CD4-positive, CD25-positive, alpha-beta regulatory T cell (primary cell): Measurements from ENCODE around the gene RHEBL1. TPM values are rescaled to one million over a fixed set of nuclear protein-coding genes. Genes with fewer than 3 reads are reported as not detected.
A peak's percentile ranks its signal among the peaks of the same experiment; 100 is the strongest.

ENCODE experiments used
- ATAC-seq, 2 donors: fragments of 150-1000 bp; cut with Tn5 transposase; one replicate each; pipeline ENCODE4 v1.10.0; 2021; ENCODE audit warnings: low read depth in 2 of 2, moderate number of reproducible peaks in 2 of 2, moderate library complexity in 1 of 2
- DNase-seq, 3 donors: peaks; one replicate each; pipeline versions ENCODE4 v3.0.0 to v3.0.0-alpha.2; 2012 to 2022; ENCODE audit warnings: mixed read lengths in 1 of 3
- H3K27ac ChIP-seq: one replicate; pipeline ENCODE4 v1.7.0; 2013; ENCODE audit warnings: mild to moderate bottlenecking, low read length; ENCODE audit not compliant: insufficient read depth, poor library complexity, severe bottlenecking
- H3K27me3 ChIP-seq: one replicate; pipeline ENCODE4 v1.7.0; 2013; ENCODE audit warnings: low read length; ENCODE audit not compliant: control insufficient read depth, insufficient read depth
- H3K36me3 ChIP-seq: one replicate; pipeline ENCODE4 v1.7.0; 2013; ENCODE audit warnings: mild to moderate bottlenecking, low read length, moderate library complexity; ENCODE audit not compliant: control insufficient read depth, insufficient read depth
- H3K4me1 ChIP-seq: 2 replicates; pipeline ENCODE4 v1.7.0; 2013; ENCODE audit warnings: mild to moderate bottlenecking, low read length; ENCODE audit not compliant: insufficient read depth, control insufficient read depth, poor library complexity, severe bottlenecking
- H3K4me3 ChIP-seq: one replicate; pipeline ENCODE4 v1.7.0; 2013; ENCODE audit warnings: low read depth, mild to moderate bottlenecking, low read length, moderate library complexity
- H3K9me3 ChIP-seq, 2 experiments: 1 replicate in 1 of 2; 2 replicates in 1 of 2; pipeline ENCODE4 v1.7.0; 2013; ENCODE audit warnings: low read length in 2 of 2, mild to moderate bottlenecking in 1 of 2, moderate library complexity in 1 of 2; ENCODE audit not compliant: control insufficient read depth in 2 of 2
- H3K27ac Mint-ChIP-seq, 3 donors: one replicate each; pipeline ENCODE4 v1.8.0; 2020 to 2022; ENCODE audit warnings: mild to moderate bottlenecking in 3 of 3, mixed read lengths in 3 of 3, moderate library complexity in 2 of 3
- H3K27me3 Mint-ChIP-seq: one replicate; pipeline ENCODE4 v1.8.0; 2022; ENCODE audit warnings: mild to moderate bottlenecking, mixed read lengths
- H3K36me3 Mint-ChIP-seq: one replicate; pipeline ENCODE4 v1.8.0; 2020; ENCODE audit warnings: mixed read lengths
- H3K4me1 Mint-ChIP-seq, 4 donors: one replicate each; pipeline ENCODE4 v1.8.0; 2020 to 2022; ENCODE audit warnings: mixed read lengths in 4 of 4, mild to moderate bottlenecking in 1 of 4
- H3K4me3 Mint-ChIP-seq, 4 donors: one replicate each; pipeline ENCODE4 v1.8.0; 2020 to 2022; ENCODE audit warnings: mild to moderate bottlenecking in 4 of 4, mixed read lengths in 4 of 4, moderate library complexity in 3 of 4
- H3K9me3 Mint-ChIP-seq, 7 donors: one replicate each; pipeline ENCODE4 v1.8.0; 2020 to 2022; ENCODE audit warnings: mixed read lengths in 7 of 7, mild to moderate bottlenecking in 3 of 7, moderate library complexity in 2 of 7
- polyA plus RNA-seq, 4 donors: library from polyadenylated mRNA; unstranded; fragments of 300-500 nt; fragmentation: Illumina TruSeq; gene quantifications; one replicate each; pipeline ENCODE4 v1.2.3, GENCODE V29; 2021
- total RNA-seq: library from RNA; stranded (reverse); gene quantifications from one replicate; pipeline ENCODE4 v1.2.3, GENCODE V29; 2022

The RHEBL1 gene
- total and polyA plus RNA-seq, 5 donors from 2014 or later = 6.0 to 19.5 (median 14.9) TPM

GRCh38 chr12:49018261-49019119, 51.3 kb downstream of the RHEBL1 start, which contains the start of gene PRKAG1:
Gene PRKAG1 (minus strand): TSS chr12:49018776. CDS start chr12:49018740, 36 bp downstream.
- peaks cover 7% of the 10 kb centered on the region for H3K27me3 Mint-ChIP-seq
- peaks cover 31% of the 10 kb centered on the region for H3K36me3 Mint-ChIP-seq
- DNase-seq (peak; percentile 95 to 99 (median 96)), ATAC-seq (peak; percentile 92)
- Histone ChIP-seq H3K4me3 (peak within 1 kb of the TSS; percentile 94), H3K27me3 (no peaks in the 10 kb centered on the region), H3K36me3 (peaks cover 23% of the 10 kb centered on the region), H3K27ac (peak within 1 kb of the TSS; percentile 87), H3K4me1 (peaks cover 21% of the 10 kb centered on the region), H3K9me3 (no peaks in the 10 kb centered on the region)
- peak within 1 kb of the TSS; percentile 96 to 99 (median 98) for H3K27ac Mint-ChIP-seq
- peaks cover 0 to 3% (median 0%) of the 10 kb centered on the region in 7 donors for H3K9me3 Mint-ChIP-seq
- peaks cover 25 to 54% (median 42%) of the 10 kb centered on the region in 4 donors for H3K4me1 Mint-ChIP-seq
- peak within 1 kb of the TSS; percentile 87 to 94 (median 93) for H3K4me3 Mint-ChIP-seq

GRCh38 chr12:49017891-49018260, 51.9 kb downstream of the RHEBL1 start:
- no peak for DNase-seq
- peaks cover 25 to 54% (median 42%) of the 10 kb centered on the region in 4 donors for H3K4me1 Mint-ChIP-seq
- H3K27ac ChIP-seq = peak overlapping the region; percentile 87
- H3K27ac Mint-ChIP-seq = peak overlapping the region; percentile 96 to 99 (median 98)
- H3K9me3 ChIP-seq = no peaks in the 10 kb centered on the region
- H3K36me3 ChIP-seq = peaks cover 23% of the 10 kb centered on the region
- no peak for ATAC-seq
- peaks cover 7% of the 10 kb centered on the region for H3K27me3 Mint-ChIP-seq
- H3K4me3 ChIP-seq = peak overlapping the region; percentile 94
- H3K9me3 Mint-ChIP-seq = peaks cover 0 to 3% (median 0%) of the 10 kb centered on the region in 7 donors
- H3K36me3 Mint-ChIP-seq = peaks cover 25% of the 10 kb centered on the region
- peak overlapping the region; percentile 84 to 94 (median 93) for H3K4me3 Mint-ChIP-seq
- H3K4me1 ChIP-seq = peaks cover 21% of the 10 kb centered on the region
- H3K27me3 ChIP-seq = no peaks in the 10 kb centered on the region

GRCh38 chr12:49015196-49015595, 54.6 kb downstream of the RHEBL1 start:
- H3K4me1 Mint-ChIP-seq = peaks cover 25 to 51% (median 42%) of the 10 kb centered on the region in 4 donors
- H3K27me3 ChIP-seq = no peaks in the 10 kb centered on the region
- H3K27ac ChIP-seq = no peak overlapping the region
- H3K9me3 Mint-ChIP-seq = peaks cover 0 to 3% (median 0%) of the 10 kb centered on the region in 7 donors
- peaks cover 7% of the 10 kb centered on the region for H3K27me3 Mint-ChIP-seq
- DNase-seq = no peak
- H3K27ac Mint-ChIP-seq = peak overlapping the region in 1 of 3 donors; percentile 81
- no peak overlapping the region for H3K4me3 ChIP-seq
- H3K4me1 ChIP-seq = peaks cover 21% of the 10 kb centered on the region
- H3K4me3 Mint-ChIP-seq = peak overlapping the region in 2 of 4 donors; percentile 38 to 78
- ATAC-seq = no peak
- H3K36me3 Mint-ChIP-seq = peaks cover 19% of the 10 kb centered on the region
- H3K9me3 ChIP-seq = no peaks in the 10 kb centered on the region
- H3K36me3 ChIP-seq = peaks cover 30% of the 10 kb centered on the region

Other genes with a start within 250 kb of the RHEBL1 start
- gene DDX23, start 217.8 kb downstream of the RHEBL1 start, total RNA-seq = 96.3 TPM
- 10 to 100 TPM; 30.5 to 40.4 (median 34.7) TPM for gene DDX23, start 217.8 kb downstream of the RHEBL1 start, polyA plus RNA-seq
- gene RND1, start 204.1 kb downstream of the RHEBL1 start, total RNA-seq = 7.3 TPM
- under 1 TPM; 0.13 to 0.63 (median 0.42) TPM for gene RND1, start 204.1 kb downstream of the RHEBL1 start, polyA plus RNA-seq
- 55.6 TPM for gene FKBP11, start 144.5 kb downstream of the RHEBL1 start, total RNA-seq
- 10 to 100 TPM; 56.5 to 79.7 (median 77.0) TPM for gene FKBP11, start 144.5 kb downstream of the RHEBL1 start, polyA plus RNA-seq
- 79.4 TPM for gene ARF3, start 112.5 kb downstream of the RHEBL1 start, total RNA-seq
- 10 to 100 TPM; 21.2 to 30.5 (median 23.6) TPM for gene ARF3, start 112.5 kb downstream of the RHEBL1 start, polyA plus RNA-seq
- 1.6 TPM for gene WNT10B, start 98.2 kb downstream of the RHEBL1 start, total RNA-seq
- not detected for gene WNT10B, start 98.2 kb downstream of the RHEBL1 start, polyA plus RNA-seq
- gene WNT1, start 91.7 kb downstream of the RHEBL1 start, total RNA-seq = 0.62 TPM
- under 1 TPM in 1 of 4 donors, not detected in 3; 0.39 TPM for gene WNT1, start 91.7 kb downstream of the RHEBL1 start, polyA plus RNA-seq
- gene DDN, start 70.6 kb downstream of the RHEBL1 start, total RNA-seq = 0.39 TPM
- not detected for gene DDN, start 70.6 kb downstream of the RHEBL1 start, polyA plus RNA-seq
- gene PRKAG1, start 51.2 kb downstream of the RHEBL1 start, total RNA-seq = 51.3 TPM
- 10 to 100 TPM; 59.3 to 83.8 (median 64.9) TPM for gene PRKAG1, start 51.2 kb downstream of the RHEBL1 start, polyA plus RNA-seq
- gene KMT2D, start 9.2 kb downstream of the RHEBL1 start, total RNA-seq = 149 TPM
- 1 to 10 TPM; 5.2 to 8.8 (median 6.5) TPM for gene KMT2D, start 9.2 kb downstream of the RHEBL1 start, polyA plus RNA-seq
- gene DHH, start 24.8 kb upstream of the RHEBL1 start, total RNA-seq = 0.27 TPM
- not detected for gene DHH, start 24.8 kb upstream of the RHEBL1 start, polyA plus RNA-seq
- gene LMBR1L, start 40.9 kb upstream of the RHEBL1 start, total RNA-seq = 315 TPM
- 10 to 100 TPM; 59.0 to 71.9 (median 62.2) TPM for gene LMBR1L, start 40.9 kb upstream of the RHEBL1 start, polyA plus RNA-seq
- gene TUBA1B, start 61.4 kb upstream of the RHEBL1 start, total RNA-seq = 174 TPM
- gene TUBA1B, start 61.4 kb upstream of the RHEBL1 start, polyA plus RNA-seq = 100 to 1,000 TPM; 445 to 648 (median 513) TPM
- gene TUBA1A, start 119.1 kb upstream of the RHEBL1 start, total RNA-seq = 213 TPM
- gene TUBA1A, start 119.1 kb upstream of the RHEBL1 start, polyA plus RNA-seq = 100 to 1,000 TPM; 249 to 298 (median 265) TPM
- gene TUBA1C, start 195.1 kb upstream of the RHEBL1 start, total RNA-seq = 41.4 TPM
- 10 to 100 TPM; 50.0 to 64.0 (median 56.3) TPM for gene TUBA1C, start 195.1 kb upstream of the RHEBL1 start, polyA plus RNA-seq
- gene PRPH, start 225.2 kb upstream of the RHEBL1 start, total RNA-seq = not detected
- gene PRPH, start 225.2 kb upstream of the RHEBL1 start, polyA plus RNA-seq = under 1 TPM in 1 of 4 donors, not detected in 3; 0.24 TPM